GM12891 (cell line): ENCODE measurements around the gene NFATC1.

Experiments
- POLR2A ChIP-seq: IDR thresholded peaks from 2 replicates; pipeline ENCODE4 v1.6.1; 2011; ENCODE audit warnings: low read depth, low read length, control low read depth
- POLR2AphosphoS5 ChIP-seq: IDR thresholded peaks from 2 replicates; pipeline ENCODE4 v1.6.1; 2011; ENCODE audit warnings: low read depth, low read length, control low read depth

- TF ChIP-seq POLR2A (no peak), POLR2AphosphoS5 (no peak)
Observed at GRCh38 chr18:79451237-79452125, 55.8 kb downstream of the NFATC1 start.
